Ovary (tissue), 9 donors: Measurements from ENCODE around the gene CCDC102A. TPM values are rescaled to one million over a fixed set of nuclear protein-coding genes. Genes with fewer than 3 reads are reported as not detected.

ENCODE experiments used
- DNase-seq, 5 donors: peaks; one replicate each; pipeline ENCODE4 v3.0.0-alpha.2; 2019 to 2020
- H3K27ac ChIP-seq, 2 donors: fragments of 200-600 bp; one replicate each; pipeline versions ENCODE4 v1.5.1 to v1.8.0; 2019 to 2022
- H3K27me3 ChIP-seq: fragments of 200-600 bp; one replicate; pipeline ENCODE4 v1.8.0; 2022
- H3K36me3 ChIP-seq: fragments of 200-600 bp; sonication (generic); one replicate; pipeline ENCODE4 v1.5.1; 2019
- H3K4me1 ChIP-seq: one replicate; pipeline ENCODE4 v1.8.1; 2013; ENCODE audit warnings: mild to moderate bottlenecking, moderate library complexity; ENCODE audit not compliant: insufficient read depth
- H3K4me3 ChIP-seq: fragments of 200-600 bp; sonication (generic); one replicate; pipeline ENCODE4 v1.5.1; 2017
- H3K9me3 ChIP-seq, 2 donors: fragments of 200-600 bp in 1 of 2; sonication (generic) in 1 of 2; one replicate each; pipeline versions ENCODE4 v1.5.1 to v1.8.1; 2013 to 2019; ENCODE audit warnings: mild to moderate bottlenecking in 1 of 2, moderate library complexity in 1 of 2
- CTCF ChIP-seq, 3 donors: fragments of 450-650 bp in 2 of 3; fragments of 200-600 bp in 1 of 3; IDR thresholded peaks; one replicate each; pipeline versions ENCODE4 v1.5.1 to v1.8.0; 2016 to 2022; ENCODE audit warnings: antibody characterized with exemption in 3 of 3, mild to moderate bottlenecking in 1 of 3
- EP300 ChIP-seq: sonication (generic); formaldehyde crosslinking; IDR thresholded peaks from one replicate; pipeline ENCODE4 v1.6.1; 2017; ENCODE audit warnings: antibody characterized with exemption
- POLR2A ChIP-seq: fragments of 450-650 bp; IDR thresholded peaks from one replicate; pipeline ENCODE4 v1.6.1; 2017; ENCODE audit warnings: antibody characterized with exemption, mild to moderate bottlenecking, moderate library complexity
- WGBS, 3 donors: extraction: QIAGEN DNeasy Blood & Tissue Kit in 1 of 3; methylation state at CpG; one replicate each; pipeline versions ENCODE4 v1.1.5 to v1.1.7; 2013 to 2017; 5-methylcytosine and 5-hydroxymethylcytosine counted together
- intact Hi-C, 4 donors: fragments of 100-400 bp; cut with DNase I; formaldehyde crosslinking; loops; one replicate each; pipeline versions ENCODE4 v1.11.0 to v1.15.1; 2022 to 2023
- polyA plus RNA-seq, 2 donors: library from polyadenylated mRNA; stranded (reverse); fragments of 200-250 nt in 1 of 2; fragments of 350-450 nt in 1 of 2; fragmentation: Illumina TruSeq in 1 of 2; extraction: RNeasy Lipid Tissue Mini Kit (QIAGEN cat#74804) in 1 of 2; gene quantifications; one replicate each; pipeline ENCODE4 v1.2.3, GENCODE V29; 2013 to 2014
- total RNA-seq, 7 donors: library from RNA; depleted of rRNA in 2 of 7; stranded (reverse); fragments of >200 nt in 2 of 7; fragmentation: NEBNext Ultra II Directional in 3 of 7; extraction: Animal tissue kit (Norgen Biotek cat#: 25700) in 3 of 7; gene quantifications; one replicate each; pipeline versions ENCODE4 v1.1.0 to v1.2.4, GENCODE V29; 2016 to 2023
- donor health status: DM: no; HTN: no; CAD: no; lungs with moderate emphysema.
- donor health status: DM: no; HTN: no; CAD: no.
- donor health status: Bipolar disorder and iron deficiency.
- donor health status: DM: yes; HTN: yes; CAD: no.
- donor health status: DM: no; HTN: no; CAD: no.
- donor health status: DM: yes; HTN: yes; CAD: no.

The CCDC102A gene
- total and polyA plus RNA-seq, 9 donors, result 5.9 to 22.4 (median 12.5) TPM

DNA sequence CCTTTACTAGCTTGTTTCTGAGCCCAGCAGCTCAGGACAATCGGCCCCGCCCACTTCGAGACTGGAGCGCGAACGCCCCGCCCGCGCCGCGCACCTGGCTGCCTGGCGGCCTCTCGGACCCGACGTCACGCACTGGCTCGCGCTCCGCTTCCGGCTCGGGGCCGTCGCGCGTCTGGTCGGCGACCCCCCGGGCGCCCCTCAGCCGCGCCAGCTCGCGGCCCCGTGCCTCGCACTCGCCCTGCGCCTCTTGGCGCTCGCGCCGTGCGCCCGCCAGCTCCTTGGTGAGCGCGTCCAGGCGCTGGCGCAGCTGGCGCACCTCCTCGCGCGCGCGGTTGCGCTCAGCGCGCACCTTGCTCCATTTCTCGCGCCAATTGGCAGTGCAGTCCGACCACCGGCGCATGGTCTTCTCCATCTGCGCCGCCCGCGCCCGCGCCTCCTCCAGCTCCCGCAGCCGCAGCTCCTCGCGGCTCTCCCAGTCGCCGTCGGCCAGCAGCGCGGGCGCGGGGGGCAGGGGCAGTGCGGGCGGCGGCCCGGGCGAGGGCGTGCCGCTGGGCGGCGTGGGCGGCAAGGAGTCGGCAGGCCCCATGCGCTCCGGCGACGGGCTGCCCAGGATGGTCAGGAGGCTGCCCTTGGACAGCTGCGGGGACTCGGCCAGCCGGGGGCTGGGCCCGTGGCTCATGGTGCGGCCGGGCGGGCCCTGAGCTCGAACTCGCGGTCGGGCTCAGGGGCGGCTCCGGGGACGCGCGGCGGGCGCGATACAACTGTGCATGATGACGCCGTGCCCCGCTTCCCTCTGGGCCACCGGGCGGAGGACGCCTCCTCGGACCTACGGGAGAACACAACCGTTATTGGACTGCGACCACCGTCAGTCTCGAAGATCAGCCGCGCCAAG, 7.6 kb downstream of the CCDC102A start:
- no peak overlapping the region for H3K27ac ChIP-seq
- 52 to 83% (median 80%) methylated on average over 111 to 126 of the region's 126 CpGs for WGBS, 3 donors
- no peaks in the 10 kb centered on the region for H3K27me3 ChIP-seq
- peaks cover 5% of the 10 kb centered on the region for H3K4me1 ChIP-seq
- DNase-seq, result peak in 4 of 5 donors; percentile 7 to 42 (median 20)
- H3K36me3 ChIP-seq, result no peaks in the 10 kb centered on the region
- TF ChIP-seq POLR2A (no peak), CTCF (IDR thresholded peaks at IDR 0.05) (no peak), EP300 (no peak)
- no peaks in the 10 kb centered on the region for H3K9me3 ChIP-seq
- no peak overlapping the region for H3K4me3 ChIP-seq
- intact Hi-C loops, result loop anchor here in 1 of 4 donors (2.0 kb wide), 1 partner anchor 226 kb away; no protein-coding TSS in a partner anchor

GRCh38 chr16:57527610-57528360, 8.6 kb downstream of the CCDC102A start:
- Histone ChIP-seq H3K9me3 (no peaks in the 10 kb centered on the region), H3K27me3 (no peaks in the 10 kb centered on the region), H3K4me3 (no peak overlapping the region), H3K27ac (no peak overlapping the region), H3K36me3 (no peaks in the 10 kb centered on the region), H3K4me1 (peaks cover 3% of the 10 kb centered on the region)
- DNase-seq, result peak in 2 of 5 donors; percentile 9 to 29
- intact Hi-C loops, result loop anchor here in 1 of 4 donors (2.0 kb wide), 1 partner anchor 225 kb away; no protein-coding TSS in a partner anchor
- TF ChIP-seq EP300 (no peak), CTCF (IDR thresholded peaks at IDR 0.05) (no peak), POLR2A (no peak)
- WGBS, 3 donors, result 92% methylated on average over 19 of the region's 19 CpGs

- DNase-seq, result peak in 2 of 5 donors; percentile 7 to 13
- intact Hi-C loops, result no loop called here
- TF ChIP-seq CTCF (IDR thresholded peaks at IDR 0.05), result no peak
- no peak for TF ChIP-seq EP300
- TF ChIP-seq POLR2A, result no peak
- 88 to 91% (median 90%) methylated on average over 4 of the region's 4 CpGs for WGBS, 3 donors
- Histone ChIP-seq H3K36me3 (no peaks in the 10 kb centered on the region), H3K27ac (no peak overlapping the region), H3K4me1 (no peaks in the 10 kb centered on the region), H3K4me3 (no peak overlapping the region), H3K9me3 (no peaks in the 10 kb centered on the region), H3K27me3 (no peaks in the 10 kb centered on the region)
These were observed 9.3 kb downstream of the CCDC102A start for GRCh38 chr16:57527027-57527426.

- no peaks in the 10 kb centered on the region for H3K9me3 ChIP-seq
- DNase-seq, result peak in 1 of 5 donors; percentile 4
- H3K27me3 ChIP-seq, result no peaks in the 10 kb centered on the region
- H3K4me1 ChIP-seq, result no peaks in the 10 kb centered on the region
- H3K27ac ChIP-seq, result no peak overlapping the region
- intact Hi-C loops, result no loop called here
- WGBS, 3 donors, result 89 to 93% (median 93%) methylated on average over 6 of the region's 6 CpGs
- no peak for TF ChIP-seq EP300
- no peak for TF ChIP-seq CTCF (IDR thresholded peaks at IDR 0.05)
- no peak for TF ChIP-seq POLR2A
- no peaks in the 10 kb centered on the region for H3K36me3 ChIP-seq
- no peak overlapping the region for H3K4me3 ChIP-seq
These were observed 9.9 kb downstream of the CCDC102A start for GRCh38 chr16:57526498-57526897.
